Measurements from ENCODE around the gene PNPT1.

DNA sequence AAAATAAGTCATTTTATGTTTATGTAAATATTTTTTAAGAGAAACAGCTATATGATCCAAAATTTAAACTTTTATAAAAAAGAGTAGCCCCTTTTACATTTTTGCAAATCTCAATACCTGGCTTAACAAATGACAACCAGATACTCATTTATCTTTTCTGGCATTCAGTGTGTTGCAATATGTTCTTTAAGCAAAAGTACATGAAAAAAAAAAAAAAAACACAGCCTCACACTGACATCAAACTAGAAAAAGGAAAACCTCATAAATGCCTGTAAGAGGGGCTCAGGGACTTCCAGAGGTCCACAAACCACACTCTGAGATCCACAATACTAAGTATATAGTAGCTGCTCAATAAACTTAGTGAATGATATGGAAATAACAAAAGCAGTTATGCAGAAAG is 98.1 kb downstream of the PNPT1 start:
- no peak for TF ChIP-seq POLR2A (IDR thresholded peaks at IDR 0.05)
- TF ChIP-seq CTCF (IDR thresholded peaks at IDR 0.05) = no peak
